ENCODE results near the gene PRR3.

GRCh38 chr6:30570740-30571074 lies 13.6 kb downstream of the PRR3 start:
- TF ChIP-seq CTCF (conservative IDR thresholded peaks at IDR 0.05; ENCODE audit: low read depth in 2 of 2) (no peak), EZH2phosphoT487 (IDR thresholded peaks at IDR 0.05; ENCODE audit: unreplicated experiment) (no peak), EZH2 (IDR thresholded peaks at IDR 0.05; ENCODE audit: low read depth, unreplicated experiment) (no peak)
